ENCODE measurements around the gene UBC.
A peak's percentile ranks its signal among the peaks of the same experiment; 100 is the strongest.
"Not testable (repeated sequence)": the region's sequence is repeated elsewhere in the genome, so short reads cannot be mapped to it uniquely, and the experiment has no call there.

Gene UBC

GRCh38 chr12:124919521-124920352 lies 5.3 kb upstream of the UBC start:
- peak overlapping the region; percentile 29 for H3K9ac ChIP-seq (ENCODE audit: low read depth, low read length, poor library complexity, severe bottlenecking)
- H3K9me3 ChIP-seq (ENCODE audit: insufficient read depth, low read depth, low read length) = no peaks in the 10 kb centered on the region
- H3K4me3 ChIP-seq (ENCODE audit: low read length, poor library complexity, severe bottlenecking) = no peak overlapping the region
- peaks cover 50% of the 10 kb centered on the region for H3K4me1 ChIP-seq (ENCODE audit: insufficient read depth, low read length, poor library complexity, severe bottlenecking)
- H3K27me3 ChIP-seq (ENCODE audit: insufficient read depth, low read length, poor library complexity, severe bottlenecking) = no peaks in the 10 kb centered on the region
- TF ChIP-seq CTCF (conservative IDR thresholded peaks at IDR 0.05; ENCODE audit: low read length) = no peak
- TF ChIP-seq EZH2phosphoT487 (IDR thresholded peaks at IDR 0.05; ENCODE audit: borderline replicate concordance) = no peak
- no peak overlapping the region for H2AFZ ChIP-seq (ENCODE audit: low read length)
- H3K36me3 ChIP-seq (ENCODE audit: insufficient read depth, low read length) = no peaks in the 10 kb centered on the region
- H3F3A ChIP-seq (ENCODE audit: low read depth) = peaks cover 28% of the 10 kb centered on the region; the same call in 1 of the 2 replicates
- H4K20me1 ChIP-seq (ENCODE audit: insufficient read depth, low read length, poor library complexity, severe bottlenecking) = no peaks in the 10 kb centered on the region
- no peak overlapping the region for H3K4me2 ChIP-seq (ENCODE audit: low read depth, low read length, poor library complexity, severe bottlenecking)
- H3K9me2 ChIP-seq (replicated peaks; ENCODE audit: low read depth, low read length) = no peaks in the 10 kb centered on the region
- H3K79me2 ChIP-seq (ENCODE audit: insufficient read depth, low read length) = peaks cover 8% of the 10 kb centered on the region; the same call in 1 of the 2 replicates

GRCh38 chr12:124918622-124918988 lies 4.2 kb upstream of the UBC start:
- peaks cover 28% of the 10 kb centered on the region; the same call in 1 of the 2 replicates for H3F3A ChIP-seq (ENCODE audit: low read depth)
- H3K27me3 ChIP-seq (ENCODE audit: insufficient read depth, low read length, poor library complexity, severe bottlenecking); H3K36me3 ChIP-seq (ENCODE audit: insufficient read depth, low read length); H4K20me1 ChIP-seq (ENCODE audit: insufficient read depth, low read length, poor library complexity, severe bottlenecking); H3K9me2 ChIP-seq (replicated peaks; ENCODE audit: low read depth, low read length); H3K9me3 ChIP-seq (ENCODE audit: insufficient read depth, low read depth, low read length); H2AFZ ChIP-seq (ENCODE audit: low read length): not testable (repeated sequence)
- peak overlapping the region; percentile 96 for H3K4me3 ChIP-seq (ENCODE audit: low read length, poor library complexity, severe bottlenecking)
- H3K4me1 ChIP-seq (ENCODE audit: insufficient read depth, low read length, poor library complexity, severe bottlenecking) = peaks cover 50% of the 10 kb centered on the region
- peak overlapping the region; percentile 91 for H3K9ac ChIP-seq (ENCODE audit: low read depth, low read length, poor library complexity, severe bottlenecking)
- peak overlapping the region; percentile 93 for H3K4me2 ChIP-seq (ENCODE audit: low read depth, low read length, poor library complexity, severe bottlenecking)
- H3K79me2 ChIP-seq (ENCODE audit: insufficient read depth, low read length) = peaks cover 17% of the 10 kb centered on the region

- Histone ChIP-seq H3K9me2 (replicated peaks; ENCODE audit: low read depth, low read length) (no peaks in the 10 kb centered on the region), H3K4me2 (ENCODE audit: low read depth, low read length, poor library complexity, severe bottlenecking) (peak overlapping the region; percentile 93), H3K9ac (ENCODE audit: low read depth, low read length, poor library complexity, severe bottlenecking) (peak overlapping the region; percentile 91), H4K20me1 (ENCODE audit: insufficient read depth, low read length, poor library complexity, severe bottlenecking) (peaks cover 13% of the 10 kb centered on the region), H3K27me3 (ENCODE audit: insufficient read depth, low read length, poor library complexity, severe bottlenecking) (peaks cover 4% of the 10 kb centered on the region), H3F3A (ENCODE audit: low read depth) (peaks cover 28% of the 10 kb centered on the region; the same call in 1 of the 2 replicates), H3K36me3 (ENCODE audit: insufficient read depth, low read length) (peaks cover 8% of the 10 kb centered on the region; the same call in 1 of the 2 replicates), H3K9me3 (ENCODE audit: insufficient read depth, low read depth, low read length) (no peaks in the 10 kb centered on the region), H2AFZ (ENCODE audit: low read length) (peak overlapping the region; percentile 80; the same call in 1 of the 2 replicates), H3K79me2 (ENCODE audit: insufficient read depth, low read length) (peaks cover 23% of the 10 kb centered on the region), H3K4me1 (ENCODE audit: insufficient read depth, low read length, poor library complexity, severe bottlenecking) (peaks cover 50% of the 10 kb centered on the region), H3K4me3 (ENCODE audit: low read length, poor library complexity, severe bottlenecking) (peak overlapping the region; percentile 96)
- TF ChIP-seq EZH2phosphoT487 (IDR thresholded peaks at IDR 0.05; ENCODE audit: borderline replicate concordance) (no peak), CTCF (conservative IDR thresholded peaks at IDR 0.05; ENCODE audit: low read length) (no peak)
Observed at GRCh38 chr12:124917841-124918621, 3.6 kb upstream of the UBC start.

Data from Loucy (cell line).